B cell (primary cell): Measurements from ENCODE around the gene EFNA5. TPM values are rescaled to one million over a fixed set of nuclear protein-coding genes. Genes with fewer than 3 reads are reported as not detected.

ENCODE experiments used
- ATAC-seq: fragments of 200-7000 bp; cut with Tn5 transposase; one replicate; pipeline ENCODE4 v1.10.0; 2021; ENCODE audit warnings: low read depth, mild to moderate bottlenecking, moderate number of reproducible peaks, moderate library complexity
- CTCF ChIA-PET: fragments of 350-600 bp; sonication (Branson Sonifier 250); formaldehyde crosslinking; loops from one replicate; lab custom pipeline; 2021; ENCODE audit warnings: antibody characterized with exemption, inconsistent platforms; lab: Charles Lee
- POLR2A ChIA-PET: fragments of 350-600 bp; sonication (Branson Sonifier 250); formaldehyde crosslinking; loops from one replicate; lab custom pipeline; 2021; ENCODE audit warnings: antibody characterized with exemption; lab: Charles Lee
- DNase-seq: peaks from one replicate; pipeline ENCODE4 v3.0.0; 2013
- H2AFZ ChIP-seq: 2 replicates; pipeline ENCODE4 v1.6.1; 2012; ENCODE audit warnings: mild to moderate bottlenecking, low read depth, low read length; ENCODE audit not compliant: insufficient read depth, poor library complexity, severe bottlenecking
- H3K27ac ChIP-seq, 2 donors: 1 replicate in 1 of 2; 2 replicates in 1 of 2; pipeline ENCODE4 v1.5.1; 2012 to 2013; ENCODE audit warnings: low read length in 2 of 2, mild to moderate bottlenecking in 2 of 2, moderate library complexity in 1 of 2
- H3K27me3 ChIP-seq, 4 experiments: fragments of 200-600 bp in 1 of 4; sonication (generic) in 1 of 4; replicated peaks in 1 of 4; 1 replicate in 2 of 4; 2 replicates in 2 of 4; pipeline versions ENCODE4 v1.6.1 to v1.7.0; 2013 to 2016; ENCODE audit warnings: low read length in 3 of 4, mild to moderate bottlenecking in 2 of 4, mixed read lengths in 1 of 4, moderate library complexity in 1 of 4; ENCODE audit not compliant: insufficient read depth in 4 of 4, control insufficient read depth in 3 of 4; ENCODE audit errors: control extremely low read depth in 1 of 4
- H3K36me3 ChIP-seq, 2 experiments: replicated peaks in 1 of 2; 1 replicate in 1 of 2; 2 replicates in 1 of 2; pipeline versions ENCODE4 v1.6.1 to v1.7.1; 2013; ENCODE audit warnings: low read length in 1 of 2; ENCODE audit not compliant: insufficient read depth in 2 of 2, control insufficient read depth in 1 of 2; ENCODE audit errors: control extremely low read depth in 1 of 2, extremely low read depth in 1 of 2
- H3K4me1 ChIP-seq, 2 donors: fragments of 200-600 bp in 1 of 2; sonication (generic) in 1 of 2; 1 replicate in 1 of 2; 2 replicates in 1 of 2; pipeline versions ENCODE4 v1.5.1 to v1.6.1; 2013 to 2017; ENCODE audit warnings: low read length in 2 of 2; ENCODE audit not compliant: control insufficient read depth in 2 of 2, insufficient read depth in 2 of 2
- H3K4me2 ChIP-seq: replicated peaks from 2 replicates; pipeline ENCODE3; 2012; ENCODE audit warnings: mild to moderate bottlenecking, low read depth, low read length; ENCODE audit not compliant: poor library complexity, severe bottlenecking
- H3K4me3 ChIP-seq, 5 experiments: fragments of 200-600 bp in 1 of 5; sonication (generic) in 1 of 5; 1 replicate in 3 of 5; 2 replicates in 2 of 5; pipeline versions ENCODE4 v1.5.1 to v1.7.0; 2011 to 2016; ENCODE audit warnings: low read length in 4 of 5, mild to moderate bottlenecking in 4 of 5, low read depth in 2 of 5, control low read depth in 1 of 5, moderate library complexity in 1 of 5; ENCODE audit not compliant: insufficient read depth in 1 of 5; ENCODE audit errors: control extremely low read depth in 1 of 5, extremely low read depth in 1 of 5
- H3K79me2 ChIP-seq: fragments of 200-600 bp; sonication (generic); one replicate; pipeline ENCODE4 v1.6.0; 2016; ENCODE audit warnings: low read length; ENCODE audit not compliant: control insufficient read depth, insufficient read depth
- H3K9ac ChIP-seq: fragments of 200-600 bp; sonication (generic); 2 replicates; pipeline ENCODE4 v1.6.1; 2017; ENCODE audit warnings: mild to moderate bottlenecking, low read length, moderate library complexity
- H3K9me3 ChIP-seq, 3 donors: one replicate each; pipeline versions ENCODE4 v1.6.1 to v1.7.1; 2013; ENCODE audit warnings: low read length in 2 of 3; ENCODE audit not compliant: control insufficient read depth in 2 of 3, insufficient read depth in 1 of 3; ENCODE audit errors: control extremely low read depth in 1 of 3
- H4K20me1 ChIP-seq: 2 replicates; pipeline ENCODE4 v1.6.0; 2012; ENCODE audit warnings: mild to moderate bottlenecking, low read length; ENCODE audit not compliant: insufficient read depth, control insufficient read depth, poor library complexity, severe bottlenecking
- H3K27ac Mint-ChIP-seq: one replicate; pipeline ENCODE4 v1.8.0; 2021; ENCODE audit warnings: mixed read lengths
- H3K27me3 Mint-ChIP-seq: one replicate; pipeline ENCODE4 v1.8.0; 2021; ENCODE audit warnings: mixed read lengths
- H3K4me1 Mint-ChIP-seq: one replicate; pipeline ENCODE4 v1.8.0; 2021; ENCODE audit warnings: mixed read lengths
- H3K4me3 Mint-ChIP-seq: one replicate; pipeline ENCODE4 v1.8.0; 2021; ENCODE audit warnings: mixed read lengths
- H3K9me3 Mint-ChIP-seq: one replicate; pipeline ENCODE4 v1.8.0; 2022; ENCODE audit warnings: mixed read lengths; ENCODE audit not compliant: insufficient read depth
- EZH2 ChIP-seq: IDR thresholded peaks from 2 replicates; pipeline ENCODE4 v1.6.1; 2012; ENCODE audit warnings: borderline replicate concordance, low read depth, mild to moderate bottlenecking, moderate library complexity, low read length; ENCODE audit not compliant: insufficient read depth, poor library complexity, severe bottlenecking
- WGBS: methylation state at CpG from one replicate; pipeline ENCODE4 v1.1.5; 2013; ENCODE audit warnings: missing lambda C conversion rate; ENCODE audit not compliant: insufficient coverage; 5-methylcytosine and 5-hydroxymethylcytosine counted together
- intact Hi-C: fragments of 100-400 bp; cut with micrococcal nuclease; formaldehyde crosslinking; loops from one replicate; pipeline ENCODE4 v1.10.0; 2022
- polyA plus RNA-seq: library from polyadenylated mRNA; depleted of rRNA; stranded (reverse); fragments of >200 nt; gene quantifications from 2 replicates; pipeline ENCODE4 v1.2.3, GENCODE V29; 2012
- total RNA-seq, 2 donors: library from RNA; stranded (reverse); fragments of 120-200 nt in 1 of 2; gene quantifications; 1 replicate in 1 of 2; 2 replicates in 1 of 2; pipeline versions ENCODE4 v1.2.3 to v1.2.4, GENCODE V29; 2013 to 2022
- TF ChIP-seq, protein P1 (sequence below): fragments of 200-600 bp; IDR thresholded peaks from one replicate; pipeline ENCODE4 v1.8.0; 2022; ENCODE audit warnings: antibody characterized with exemption, mild to moderate bottlenecking

Gene EFNA5
- total and polyA plus RNA-seq, 2 donors (not counting 1 experiment from before 2014, with no cell fraction given) = not detected

DNA sequence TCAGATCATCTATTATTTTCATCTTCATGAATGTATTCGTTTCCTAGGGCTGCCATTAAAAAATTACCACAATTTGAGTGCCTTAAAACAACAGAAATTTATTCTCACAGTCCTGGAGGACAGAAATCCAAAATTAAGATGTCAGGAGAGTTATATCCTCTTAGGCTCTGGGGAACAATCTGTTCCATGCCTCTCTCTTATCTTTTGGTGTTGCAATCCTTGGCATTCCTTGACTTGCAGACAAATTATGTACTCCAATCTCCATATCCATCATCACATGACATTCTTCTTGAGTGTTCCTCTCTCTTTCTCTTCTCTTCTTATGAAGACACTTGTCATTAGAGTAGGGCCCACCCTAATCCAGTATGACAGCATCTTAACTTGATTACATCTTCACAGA, 339.4 kb downstream of the EFNA5 start:
- intact Hi-C loops = no loop called here
- POLR2A ChIA-PET = no interaction called here

DNA sequence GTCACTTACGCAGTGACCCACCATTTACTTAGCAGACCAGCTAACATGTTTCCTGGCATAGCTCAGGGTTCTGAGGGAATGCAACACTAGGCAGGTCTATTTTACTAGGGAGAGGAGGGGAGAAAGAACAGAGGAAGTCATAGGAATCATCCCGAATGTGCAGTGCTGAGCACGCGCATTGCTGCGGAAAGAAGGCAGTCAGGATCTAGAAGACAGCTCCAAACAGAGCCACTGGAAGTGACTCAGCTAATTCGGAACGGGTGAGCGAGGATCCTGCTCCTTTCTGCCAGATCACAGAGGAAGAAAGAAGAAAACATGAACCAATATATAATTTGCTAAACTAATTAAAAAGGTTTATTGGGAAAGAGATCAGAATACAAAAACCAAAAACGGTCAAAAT, 339.8 kb downstream of the EFNA5 start:
- H3K4me2 ChIP-seq = no peak overlapping the region
- no peak overlapping the region for H3K4me3 ChIP-seq
- no peak overlapping the region for H2AFZ ChIP-seq
- no peaks in the 10 kb centered on the region for H3K4me1 ChIP-seq
- H3K36me3 ChIP-seq = no peaks in the 10 kb centered on the region
- H3K27me3 Mint-ChIP-seq = peaks cover under 1% of the 10 kb centered on the region
- no peaks in the 10 kb centered on the region for H3K4me1 Mint-ChIP-seq
- ATAC-seq (no peak), DNase-seq (no peak)
- no peaks in the 10 kb centered on the region for H3K9me3 ChIP-seq
- POLR2A ChIA-PET = no interaction called here
- no peaks in the 10 kb centered on the region for H3K9me3 Mint-ChIP-seq
- no peak overlapping the region for H3K4me3 Mint-ChIP-seq
- H3K27me3 ChIP-seq = no peaks in the 10 kb centered on the region
- H3K27ac ChIP-seq = no peak overlapping the region
- no peaks in the 10 kb centered on the region for H3K79me2 ChIP-seq
- no peak overlapping the region for H3K27ac Mint-ChIP-seq
- TF ChIP-seq, protein P1, sequence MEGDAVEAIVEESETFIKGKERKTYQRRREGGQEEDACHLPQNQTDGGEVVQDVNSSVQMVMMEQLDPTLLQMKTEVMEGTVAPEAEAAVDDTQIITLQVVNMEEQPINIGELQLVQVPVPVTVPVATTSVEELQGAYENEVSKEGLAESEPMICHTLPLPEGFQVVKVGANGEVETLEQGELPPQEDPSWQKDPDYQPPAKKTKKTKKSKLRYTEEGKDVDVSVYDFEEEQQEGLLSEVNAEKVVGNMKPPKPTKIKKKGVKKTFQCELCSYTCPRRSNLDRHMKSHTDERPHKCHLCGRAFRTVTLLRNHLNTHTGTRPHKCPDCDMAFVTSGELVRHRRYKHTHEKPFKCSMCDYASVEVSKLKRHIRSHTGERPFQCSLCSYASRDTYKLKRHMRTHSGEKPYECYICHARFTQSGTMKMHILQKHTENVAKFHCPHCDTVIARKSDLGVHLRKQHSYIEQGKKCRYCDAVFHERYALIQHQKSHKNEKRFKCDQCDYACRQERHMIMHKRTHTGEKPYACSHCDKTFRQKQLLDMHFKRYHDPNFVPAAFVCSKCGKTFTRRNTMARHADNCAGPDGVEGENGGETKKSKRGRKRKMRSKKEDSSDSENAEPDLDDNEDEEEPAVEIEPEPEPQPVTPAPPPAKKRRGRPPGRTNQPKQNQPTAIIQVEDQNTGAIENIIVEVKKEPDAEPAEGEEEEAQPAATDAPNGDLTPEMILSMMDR = no peak
- no peak for TF ChIP-seq EZH2
- 95% methylated on average over 4 of the region's 9 CpGs for WGBS
- no peak overlapping the region for H3K9ac ChIP-seq
- intact Hi-C loops = no loop called here
- CTCF ChIA-PET = no interaction called here
- H4K20me1 ChIP-seq = no peaks in the 10 kb centered on the region

More for the DNA sequence above, 339.4 kb downstream of the EFNA5 start:
- Histone ChIP-seq H3K4me1 (no peaks in the 10 kb centered on the region), H3K36me3 (no peaks in the 10 kb centered on the region), H3K79me2 (no peaks in the 10 kb centered on the region), H4K20me1 (no peaks in the 10 kb centered on the region), H3K27me3 (no peaks in the 10 kb centered on the region), H3K4me2 (no peak overlapping the region), H3K9me3 (no peaks in the 10 kb centered on the region), H3K9ac (no peak overlapping the region), H2AFZ (no peak overlapping the region), H3K4me3 (no peak overlapping the region), H3K27ac (no peak overlapping the region)
- Mint-ChIP-seq H3K27ac (no peak overlapping the region), H3K27me3 (no peaks in the 10 kb centered on the region), H3K4me1 (no peaks in the 10 kb centered on the region), H3K4me3 (no peak overlapping the region), H3K9me3 (no peaks in the 10 kb centered on the region)
- DNase-seq (no peak), ATAC-seq (no peak)
- CTCF ChIA-PET = no interaction called here
- WGBS = no CpG with 5 or more reads among the region's 1 CpG
- TF ChIP-seq EZH2 = no peak
- TF ChIP-seq, protein P1 = no peak
